HepG2 (cell line): ENCODE data around the gene ELMOD3. TPM values are rescaled to one million over a fixed set of nuclear protein-coding genes. Genes with fewer than 3 reads are reported as not detected.

ENCODE experiments used
- ATF7-NPFF ChIP-seq: sonication (generic); formaldehyde crosslinking; IDR thresholded peaks from 2 replicates; pipeline ENCODE4 v1.8.1; 2023; ENCODE audit warnings: mild to moderate bottlenecking, low read depth, missing genetic modification reagents, moderate library complexity
- BHLHE40 ChIP-seq: IDR thresholded peaks from 2 replicates; pipeline ENCODE4 v1.6.1; 2011; ENCODE audit warnings: low read length, improper control_type of control experiment
- KLF9 ChIP-seq: IDR thresholded peaks from 2 replicates; pipeline ENCODE4 v1.6.1; 2016; ENCODE audit warnings: low read depth
- MLLT10 ChIP-seq: sonication (generic); formaldehyde crosslinking; IDR thresholded peaks from 2 replicates; pipeline ENCODE4 v1.4.0; 2020; ENCODE audit warnings: missing genetic modification reagents
- NCOA2 ChIP-seq: sonication (generic); formaldehyde crosslinking; IDR thresholded peaks from 2 replicates; pipeline ENCODE4 v1.8.0; 2022; ENCODE audit warnings: inconsistent platforms
- RARG ChIP-seq: sonication (generic); formaldehyde crosslinking; IDR thresholded peaks from 2 replicates; pipeline ENCODE4 v1.4.0; 2020; ENCODE audit warnings: low read depth, mild to moderate bottlenecking, missing genetic modification reagents
- ZFP1 ChIP-seq: IDR thresholded peaks from 2 replicates; pipeline ENCODE4 v1.6.1; 2016
- ZNF326 ChIP-seq: sonication (generic); formaldehyde crosslinking; IDR thresholded peaks from 2 replicates; pipeline ENCODE4 v1.4.0; 2020; ENCODE audit warnings: missing genetic modification reagents, borderline replicate concordance
- ZNF550 ChIP-seq: sonication (generic); formaldehyde crosslinking; IDR thresholded peaks from 2 replicates; pipeline ENCODE4 v1.4.0; 2020; ENCODE audit warnings: mild to moderate bottlenecking, missing genetic modification reagents, borderline replicate concordance
- ZNF563 ChIP-seq: sonication (generic); formaldehyde crosslinking; IDR thresholded peaks from 2 replicates; pipeline ENCODE4 v1.8.0; 2022; ENCODE audit warnings: mild to moderate bottlenecking, moderate library complexity, missing genetic modification reagents
- ZNF570 ChIP-seq: sonication (generic); formaldehyde crosslinking; IDR thresholded peaks from 2 replicates; pipeline ENCODE4 v1.4.0; 2020; ENCODE audit warnings: mild to moderate bottlenecking, missing genetic modification reagents, borderline replicate concordance
- polyA plus RNA-seq, 8 experiments: library from polyadenylated mRNA; depleted of rRNA in 3 of 8; stranded (reverse) in 7 of 8; unstranded in 1 of 8; fragments of >200 nt; fragmentation: Illumina TruSeq in 4 of 8; extraction: Trizol in 4 of 8; gene quantifications; 2 replicates each; pipeline versions ENCODE4 v1.2.1 to v1.2.3, GENCODE V29; 2011 to 2016; ENCODE audit warnings: low read depth in 4 of 8, missing spikeins in 1 of 8, mixed read lengths in 1 of 8; ENCODE audit not compliant: insufficient read depth in 1 of 8
- total RNA-seq, 5 experiments: library from RNA; depleted of rRNA; stranded (reverse); fragments of >200 nt; fragmentation: Illumina TruSeq; extraction: Trizol; gene quantifications; 2 replicates each; pipeline ENCODE4 v1.2.3, GENCODE V29; 2016; ENCODE audit warnings: low read depth in 1 of 5
- TF ChIP-seq, protein P1 (sequence below): sonication (generic); formaldehyde crosslinking; IDR thresholded peaks from 2 replicates; pipeline ENCODE4 v1.4.0; 2020; ENCODE audit warnings: missing genetic modification reagents, borderline replicate concordance
- TF ChIP-seq, protein P2 (sequence below): sonication (generic); formaldehyde crosslinking; IDR thresholded peaks from 2 replicates; pipeline ENCODE4 v1.4.0; 2020; ENCODE audit warnings: mild to moderate bottlenecking, missing genetic modification reagents
- TF ChIP-seq, protein P3 (sequence below): sonication (generic); formaldehyde crosslinking; IDR thresholded peaks from 2 replicates; pipeline ENCODE4 v1.9.0; 2021; ENCODE audit warnings: missing genetic modification reagents, borderline replicate concordance
- TF ChIP-seq, protein P4 (sequence below): sonication (generic); formaldehyde crosslinking; IDR thresholded peaks from 2 replicates; pipeline ENCODE4 v1.4.0; 2020; ENCODE audit warnings: missing genetic modification reagents

Gene ELMOD3
- total and polyA plus RNA-seq, 2 of the 13 experiments (the other 11 are each of a cell fraction or from before 2014, with no cell fraction given): 13.3 to 19.5 TPM

DNA sequence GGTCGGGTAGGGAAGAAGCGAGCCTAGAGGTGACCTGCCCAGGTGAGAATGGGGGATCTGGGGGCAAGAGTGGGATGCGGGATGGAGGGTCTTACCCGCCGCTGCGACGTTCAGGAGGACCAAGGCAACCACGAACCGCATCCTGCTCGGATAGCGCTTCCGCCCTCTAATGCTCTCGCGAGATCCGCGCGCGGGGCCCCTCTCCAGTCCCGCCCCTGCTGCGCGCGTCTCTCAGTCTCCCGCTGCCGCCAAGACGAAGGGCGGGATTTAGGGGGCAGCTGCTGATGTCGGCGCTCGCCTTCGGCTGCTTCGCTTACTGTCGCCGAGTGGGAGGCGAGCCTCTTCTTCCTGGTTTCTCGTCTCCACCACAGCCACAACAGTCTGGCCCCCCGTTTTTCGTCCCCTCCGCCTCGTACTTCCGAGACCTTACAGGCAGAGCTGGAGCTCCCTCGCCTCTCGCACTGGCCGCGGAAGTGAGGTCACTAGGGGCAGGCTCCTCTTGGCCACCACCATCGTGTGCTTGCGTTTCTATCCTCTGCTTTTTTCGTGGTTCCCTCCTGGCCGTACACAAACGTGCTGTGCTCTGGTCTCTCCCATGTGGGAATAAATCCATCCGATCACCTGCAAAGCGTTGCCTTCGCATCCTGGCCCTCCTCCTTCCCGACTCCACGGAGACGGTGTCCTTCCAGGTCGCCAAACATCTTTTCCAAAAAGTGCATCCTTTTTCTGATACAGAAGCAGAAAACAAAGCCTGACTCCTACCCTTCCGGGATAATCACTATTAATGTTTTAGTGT, 26.5 kb upstream of the ELMOD3 start, which contains the start of gene TGOLN2 (continued):
- TF ChIP-seq ZNF550 (peak; percentile 95; the same call in 1 of the 2 replicates), NCOA2 (CRISPR knock-in tag) (peak; percentile 43; the same call in 1 of the 2 replicates), ZNF570 (CRISPR knock-in tag) (peak; percentile 85), MLLT10 (no peak), ZNF326 (CRISPR knock-in tag) (no peak), ZNF563 (CRISPR knock-in tag) (peak; percentile 96), KLF9 (CRISPR knock-in tag) (0 out of 2 replicates have a peak, but pooled peaks have one; percentile 54), ATF7-NPFF (CRISPR knock-in tag) (peak; percentile 96), BHLHE40 (no peak), RARG (CRISPR knock-in tag) (peak; percentile 77; the same call in 1 of the 2 replicates), ZFP1 (CRISPR knock-in tag) (peak; percentile 79; the same call in 1 of the 2 replicates)
- TF ChIP-seq, protein P1, sequence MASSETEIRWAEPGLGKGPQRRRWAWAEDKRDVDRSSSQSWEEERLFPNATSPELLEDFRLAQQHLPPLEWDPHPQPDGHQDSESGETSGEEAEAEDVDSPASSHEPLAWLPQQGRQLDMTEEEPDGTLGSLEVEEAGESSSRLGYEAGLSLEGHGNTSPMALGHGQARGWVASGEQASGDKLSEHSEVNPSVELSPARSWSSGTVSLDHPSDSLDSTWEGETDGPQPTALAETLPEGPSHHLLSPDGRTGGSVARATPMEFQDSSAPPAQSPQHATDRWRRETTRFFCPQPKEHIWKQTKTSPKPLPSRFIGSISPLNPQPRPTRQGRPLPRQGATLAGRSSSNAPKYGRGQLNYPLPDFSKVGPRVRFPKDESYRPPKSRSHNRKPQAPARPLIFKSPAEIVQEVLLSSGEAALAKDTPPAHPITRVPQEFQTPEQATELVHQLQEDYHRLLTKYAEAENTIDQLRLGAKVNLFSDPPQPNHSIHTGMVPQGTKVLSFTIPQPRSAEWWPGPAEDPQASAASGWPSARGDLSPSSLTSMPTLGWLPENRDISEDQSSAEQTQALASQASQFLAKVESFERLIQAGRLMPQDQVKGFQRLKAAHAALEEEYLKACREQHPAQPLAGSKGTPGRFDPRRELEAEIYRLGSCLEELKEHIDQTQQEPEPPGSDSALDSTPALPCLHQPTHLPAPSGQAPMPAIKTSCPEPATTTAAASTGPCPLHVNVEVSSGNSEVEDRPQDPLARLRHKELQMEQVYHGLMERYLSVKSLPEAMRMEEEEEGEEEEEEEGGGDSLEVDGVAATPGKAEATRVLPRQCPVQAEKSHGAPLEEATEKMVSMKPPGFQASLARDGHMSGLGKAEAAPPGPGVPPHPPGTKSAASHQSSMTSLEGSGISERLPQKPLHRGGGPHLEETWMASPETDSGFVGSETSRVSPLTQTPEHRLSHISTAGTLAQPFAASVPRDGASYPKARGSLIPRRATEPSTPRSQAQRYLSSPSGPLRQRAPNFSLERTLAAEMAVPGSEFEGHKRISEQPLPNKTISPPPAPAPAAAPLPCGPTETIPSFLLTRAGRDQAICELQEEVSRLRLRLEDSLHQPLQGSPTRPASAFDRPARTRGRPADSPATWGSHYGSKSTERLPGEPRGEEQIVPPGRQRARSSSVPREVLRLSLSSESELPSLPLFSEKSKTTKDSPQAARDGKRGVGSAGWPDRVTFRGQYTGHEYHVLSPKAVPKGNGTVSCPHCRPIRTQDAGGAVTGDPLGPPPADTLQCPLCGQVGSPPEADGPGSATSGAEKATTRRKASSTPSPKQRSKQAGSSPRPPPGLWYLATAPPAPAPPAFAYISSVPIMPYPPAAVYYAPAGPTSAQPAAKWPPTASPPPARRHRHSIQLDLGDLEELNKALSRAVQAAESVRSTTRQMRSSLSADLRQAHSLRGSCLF (CRISPR knock-in tag): peak; percentile 94; the same call in 1 of the 2 replicates
- TF ChIP-seq, protein P2, sequence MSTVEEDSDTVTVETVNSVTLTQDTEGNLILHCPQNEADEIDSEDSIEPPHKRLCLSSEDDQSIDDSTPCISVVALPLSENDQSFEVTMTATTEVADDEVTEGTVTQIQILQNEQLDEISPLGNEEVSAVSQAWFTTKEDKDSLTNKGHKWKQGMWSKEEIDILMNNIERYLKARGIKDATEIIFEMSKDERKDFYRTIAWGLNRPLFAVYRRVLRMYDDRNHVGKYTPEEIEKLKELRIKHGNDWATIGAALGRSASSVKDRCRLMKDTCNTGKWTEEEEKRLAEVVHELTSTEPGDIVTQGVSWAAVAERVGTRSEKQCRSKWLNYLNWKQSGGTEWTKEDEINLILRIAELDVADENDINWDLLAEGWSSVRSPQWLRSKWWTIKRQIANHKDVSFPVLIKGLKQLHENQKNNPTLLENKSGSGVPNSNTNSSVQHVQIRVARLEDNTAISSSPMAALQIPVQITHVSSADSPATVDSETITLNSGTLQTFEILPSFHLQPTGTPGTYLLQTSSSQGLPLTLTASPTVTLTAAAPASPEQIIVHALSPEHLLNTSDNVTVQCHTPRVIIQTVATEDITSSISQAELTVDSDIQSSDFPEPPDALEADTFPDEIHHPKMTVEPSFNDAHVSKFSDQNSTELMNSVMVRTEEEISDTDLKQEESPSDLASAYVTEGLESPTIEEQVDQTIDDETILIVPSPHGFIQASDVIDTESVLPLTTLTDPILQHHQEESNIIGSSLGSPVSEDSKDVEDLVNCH (CRISPR knock-in tag): peak; percentile 92; the same call in 1 of the 2 replicates
- TF ChIP-seq, protein P3, sequence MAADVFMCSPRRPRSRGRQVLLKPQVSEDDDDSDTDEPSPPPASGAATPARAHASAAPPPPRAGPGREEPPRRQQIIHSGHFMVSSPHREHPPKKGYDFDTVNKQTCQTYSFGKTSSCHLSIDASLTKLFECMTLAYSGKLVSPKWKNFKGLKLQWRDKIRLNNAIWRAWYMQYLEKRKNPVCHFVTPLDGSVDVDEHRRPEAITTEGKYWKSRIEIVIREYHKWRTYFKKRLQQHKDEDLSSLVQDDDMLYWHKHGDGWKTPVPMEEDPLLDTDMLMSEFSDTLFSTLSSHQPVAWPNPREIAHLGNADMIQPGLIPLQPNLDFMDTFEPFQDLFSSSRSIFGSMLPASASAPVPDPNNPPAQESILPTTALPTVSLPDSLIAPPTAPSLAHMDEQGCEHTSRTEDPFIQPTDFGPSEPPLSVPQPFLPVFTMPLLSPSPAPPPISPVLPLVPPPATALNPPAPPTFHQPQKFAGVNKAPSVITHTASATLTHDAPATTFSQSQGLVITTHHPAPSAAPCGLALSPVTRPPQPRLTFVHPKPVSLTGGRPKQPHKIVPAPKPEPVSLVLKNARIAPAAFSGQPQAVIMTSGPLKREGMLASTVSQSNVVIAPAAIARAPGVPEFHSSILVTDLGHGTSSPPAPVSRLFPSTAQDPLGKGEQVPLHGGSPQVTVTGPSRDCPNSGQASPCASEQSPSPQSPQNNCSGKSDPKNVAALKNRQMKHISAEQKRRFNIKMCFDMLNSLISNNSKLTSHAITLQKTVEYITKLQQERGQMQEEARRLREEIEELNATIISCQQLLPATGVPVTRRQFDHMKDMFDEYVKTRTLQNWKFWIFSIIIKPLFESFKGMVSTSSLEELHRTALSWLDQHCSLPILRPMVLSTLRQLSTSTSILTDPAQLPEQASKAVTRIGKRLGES (CRISPR knock-in tag): peak; percentile 72; the same call in 1 of the 2 replicates
- TF ChIP-seq, protein P4, sequence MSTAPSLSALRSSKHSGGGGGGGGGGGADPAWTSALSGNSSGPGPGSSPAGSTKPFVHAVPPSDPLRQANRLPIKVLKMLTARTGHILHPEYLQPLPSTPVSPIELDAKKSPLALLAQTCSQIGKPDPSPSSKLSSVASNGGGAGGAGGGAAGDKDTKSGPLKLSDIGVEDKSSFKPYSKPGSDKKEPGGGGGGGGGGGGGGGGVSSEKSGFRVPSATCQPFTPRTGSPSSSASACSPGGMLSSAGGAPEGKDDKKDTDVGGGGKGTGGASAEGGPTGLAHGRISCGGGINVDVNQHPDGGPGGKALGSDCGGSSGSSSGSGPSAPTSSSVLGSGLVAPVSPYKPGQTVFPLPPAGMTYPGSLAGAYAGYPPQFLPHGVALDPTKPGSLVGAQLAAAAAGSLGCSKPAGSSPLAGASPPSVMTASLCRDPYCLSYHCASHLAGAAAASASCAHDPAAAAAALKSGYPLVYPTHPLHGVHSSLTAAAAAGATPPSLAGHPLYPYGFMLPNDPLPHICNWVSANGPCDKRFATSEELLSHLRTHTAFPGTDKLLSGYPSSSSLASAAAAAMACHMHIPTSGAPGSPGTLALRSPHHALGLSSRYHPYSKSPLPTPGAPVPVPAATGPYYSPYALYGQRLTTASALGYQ (CRISPR knock-in tag): peak; percentile 67; the same call in 1 of the 2 replicates
